Muscle of back (tissue), 11 donors: ENCODE measurements around the gene PLXNA1. TPM values are rescaled to one million over a fixed set of nuclear protein-coding genes. Genes with fewer than 3 reads are reported as not detected.

Experiments used
- DNase-seq, 3 donors: peaks; one replicate each; pipeline versions ENCODE4 v3.0.0 to v3.0.0-alpha.2; 2013
- polyA plus RNA-seq, 10 donors: library from polyadenylated mRNA; unstranded; fragments of 120-200 nt; gene quantifications; one replicate each; pipeline ENCODE4 v1.2.1, GENCODE V29; 2013; ENCODE audit not compliant: insufficient read length in 10 of 10

The PLXNA1 gene
- polyA plus RNA-seq, 10 donors = 29.9 to 44.2 (median 36.4) TPM

- no peak for DNase-seq
These were observed 30.5 kb upstream of the PLXNA1 start for GRCh38 chr3:126952261-126952982.

- DNase-seq = no peak
These were observed 29.8 kb upstream of the PLXNA1 start for GRCh38 chr3:126952983-126953660.

- DNase-seq = no peak
These were observed 28.6 kb upstream of the PLXNA1 start for GRCh38 chr3:126954141-126954842.

DNA sequence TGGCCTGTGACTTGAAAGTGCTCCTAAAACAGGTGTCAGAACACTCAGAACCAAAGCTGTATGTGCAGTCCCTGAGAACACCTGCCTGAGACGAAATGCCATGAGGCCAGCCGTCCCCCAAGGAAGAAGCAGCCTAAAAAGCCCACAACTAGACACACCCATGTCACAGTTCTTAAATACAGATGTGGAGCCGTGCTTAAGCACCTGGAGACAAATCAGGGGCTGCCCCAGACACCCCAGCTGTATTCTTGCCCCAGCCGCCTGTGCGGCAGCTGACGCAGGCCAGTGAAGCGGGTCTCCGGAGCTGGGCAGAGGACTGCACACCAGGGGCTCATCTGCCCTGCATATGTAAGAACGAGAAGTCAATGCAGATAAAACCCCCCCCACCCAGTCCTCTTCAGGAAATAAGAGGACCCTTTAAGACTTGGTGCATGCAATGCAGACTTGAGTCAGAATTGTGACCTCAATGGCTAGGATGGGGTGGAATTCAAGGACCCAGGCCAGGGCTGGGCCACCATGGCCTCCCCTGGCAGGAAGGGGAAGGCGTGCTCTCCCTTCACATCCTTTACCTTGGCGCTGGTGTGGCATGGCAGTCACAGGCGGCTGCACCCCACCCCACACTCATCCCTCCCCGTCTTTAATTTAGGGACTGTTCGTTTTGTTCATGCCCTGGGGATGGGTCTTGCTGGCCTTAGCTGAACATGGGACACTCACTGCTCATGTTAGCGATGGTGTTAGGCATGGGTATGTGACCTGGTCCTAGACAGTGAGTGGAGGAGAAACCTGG, 27.7 kb upstream of the PLXNA1 start:
- DNase-seq = no peak

- DNase-seq = no peak
These were observed 26.6 kb upstream of the PLXNA1 start for GRCh38 chr3:126956361-126956760.

GRCh38 chr3:126956866-126957650, 25.9 kb upstream of the PLXNA1 start:
- no peak for DNase-seq

GRCh38 chr3:126957776-126958637, 24.9 kb upstream of the PLXNA1 start:
- DNase-seq = no peak

DNA sequence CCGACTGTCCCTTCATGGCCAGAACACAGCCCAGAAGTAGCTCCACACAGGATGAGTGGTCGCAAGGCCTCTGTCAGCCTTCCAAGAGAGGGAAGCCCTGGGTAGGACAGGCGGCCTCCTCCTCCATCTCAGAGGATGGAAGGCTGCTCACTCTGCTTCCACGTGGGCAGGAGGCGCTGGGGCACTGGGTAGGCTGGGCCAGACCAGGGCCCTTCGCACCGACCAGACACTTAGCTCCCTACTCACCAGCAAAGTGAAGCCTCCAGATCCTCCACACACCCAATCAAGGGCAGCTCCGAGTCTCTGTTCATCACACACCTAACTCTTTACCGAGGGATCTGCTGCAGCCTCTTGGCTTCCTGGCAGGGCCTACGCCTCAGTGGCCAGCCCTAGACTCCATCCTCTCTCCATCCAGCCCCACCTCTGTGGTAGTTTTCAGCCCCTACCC, 24.3 kb upstream of the PLXNA1 start:
- no peak for DNase-seq

GRCh38 chr3:126959136-126959920, 23.6 kb upstream of the PLXNA1 start:
- DNase-seq = no peak

GRCh38 chr3:126959921-126960603, 22.9 kb upstream of the PLXNA1 start:
- DNase-seq = no peak

GRCh38 chr3:126960604-126960995, 22.3 kb upstream of the PLXNA1 start:
- DNase-seq = peak in 1 of 3 donors; percentile 44

DNA sequence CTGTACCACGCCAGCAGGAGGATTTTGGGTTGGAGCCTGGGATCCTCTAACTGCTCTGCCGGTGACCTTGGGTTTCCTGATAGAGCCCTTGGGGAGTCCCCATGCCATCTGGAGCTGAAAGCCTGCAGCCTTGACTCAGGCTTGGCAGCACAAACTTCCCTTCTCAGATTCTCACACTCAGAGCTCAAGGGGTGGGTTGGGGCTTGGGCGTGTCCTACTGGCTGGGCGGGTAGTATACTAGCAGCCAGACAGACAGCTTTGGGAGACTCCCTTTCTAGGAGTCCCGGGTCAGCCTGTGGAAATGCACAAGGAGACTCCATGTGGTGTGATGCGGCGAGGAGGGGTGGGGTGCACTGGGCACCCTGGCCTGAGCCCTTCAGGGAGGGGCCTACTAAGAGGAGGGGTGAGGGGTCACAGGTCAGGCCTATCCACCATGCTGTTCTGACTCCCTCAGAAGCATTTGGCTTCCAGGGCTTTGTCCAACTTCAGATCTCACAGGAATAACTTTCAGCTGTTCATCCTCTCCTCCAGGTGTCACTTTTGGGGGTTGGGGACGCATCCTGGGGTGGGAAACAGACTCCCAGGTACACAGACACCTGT, 21.6 kb upstream of the PLXNA1 start:
- peak; percentile 44 to 78 (median 59) for DNase-seq

- DNase-seq = peak in 1 of 3 donors; percentile 32
These were observed 21.0 kb upstream of the PLXNA1 start for GRCh38 chr3:126961791-126962461.

DNA sequence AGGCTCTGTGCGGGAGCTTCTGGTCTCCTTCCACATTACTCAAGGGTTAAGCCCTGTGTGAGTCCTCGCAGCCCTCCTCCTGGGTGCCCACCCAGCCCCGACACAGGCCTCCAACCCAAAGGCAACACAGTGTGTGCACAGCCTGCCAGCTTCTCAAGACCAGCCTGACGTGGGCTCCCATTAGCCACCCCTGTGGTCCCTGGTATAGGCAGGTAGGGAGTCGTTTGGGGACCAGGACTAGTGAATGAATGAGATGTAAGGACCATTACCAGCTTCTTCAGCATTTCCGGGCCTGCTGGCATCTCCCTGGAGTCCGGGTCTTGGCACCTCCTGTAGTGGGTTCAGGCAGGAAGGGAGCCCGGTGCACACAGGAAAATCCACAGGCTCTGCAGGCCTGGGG, 20.2 kb upstream of the PLXNA1 start:
- DNase-seq = no peak

DNA sequence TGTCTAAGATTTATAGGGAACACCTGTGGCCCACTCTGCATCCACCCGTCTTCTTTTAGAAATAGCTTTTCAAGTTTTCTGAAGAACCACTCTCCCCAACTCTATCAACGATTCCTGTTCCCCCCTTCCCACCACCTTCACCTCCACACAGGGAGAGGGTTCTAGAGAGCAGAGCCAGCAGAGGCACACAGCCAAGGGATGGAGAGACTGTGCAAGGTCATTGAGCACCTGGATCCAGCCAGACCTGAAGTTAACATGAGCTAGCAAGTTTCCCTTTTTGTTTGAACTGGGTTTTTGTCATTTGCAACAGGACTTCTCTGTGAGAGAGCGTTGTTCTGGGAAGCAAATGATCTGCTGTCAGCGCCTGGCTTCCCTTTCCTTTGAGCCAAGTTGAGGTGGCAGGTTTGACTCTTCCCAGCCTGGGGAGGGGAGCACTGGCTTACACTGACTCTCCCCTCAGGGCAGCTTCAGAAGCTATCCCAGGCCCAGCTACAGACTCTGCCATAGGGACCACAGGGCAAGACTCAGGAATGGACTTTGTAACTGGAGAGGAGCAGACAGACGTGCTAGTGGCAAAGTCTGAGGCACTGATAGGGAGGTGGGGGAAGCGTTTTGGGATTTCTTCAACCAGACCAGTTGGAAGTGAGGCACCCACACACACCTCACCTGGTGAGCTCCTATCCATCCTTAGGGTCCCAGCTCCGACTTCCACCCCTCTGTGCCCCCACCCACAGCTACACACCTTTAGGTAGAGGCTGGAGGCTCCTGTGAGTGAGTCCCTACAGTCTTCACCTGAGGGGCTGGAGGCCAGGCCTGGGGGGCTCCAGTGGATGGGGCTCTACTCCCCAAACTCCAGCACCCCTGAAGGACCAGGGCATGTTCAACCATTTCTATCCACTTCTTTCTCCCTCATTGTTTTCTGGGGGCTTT, 19.4 kb upstream of the PLXNA1 start:
- DNase-seq = no peak

- no peak for DNase-seq
These were observed 18.7 kb upstream of the PLXNA1 start for GRCh38 chr3:126964261-126964660.
